COLO668 (cell line): Measurements from ENCODE around the gene TMEM120B.
"Not testable (repeated sequence)": the region's sequence is repeated elsewhere in the genome, so short reads cannot be mapped to it uniquely, and the experiment has no call there.

Experiments
- DNase-seq: peaks from one replicate; lab custom pipeline; 2025; ENCODE audit not compliant: unreplicated experiment; lab: John Stamatoyannopoulos, UW

TMEM120B gene

DNA sequence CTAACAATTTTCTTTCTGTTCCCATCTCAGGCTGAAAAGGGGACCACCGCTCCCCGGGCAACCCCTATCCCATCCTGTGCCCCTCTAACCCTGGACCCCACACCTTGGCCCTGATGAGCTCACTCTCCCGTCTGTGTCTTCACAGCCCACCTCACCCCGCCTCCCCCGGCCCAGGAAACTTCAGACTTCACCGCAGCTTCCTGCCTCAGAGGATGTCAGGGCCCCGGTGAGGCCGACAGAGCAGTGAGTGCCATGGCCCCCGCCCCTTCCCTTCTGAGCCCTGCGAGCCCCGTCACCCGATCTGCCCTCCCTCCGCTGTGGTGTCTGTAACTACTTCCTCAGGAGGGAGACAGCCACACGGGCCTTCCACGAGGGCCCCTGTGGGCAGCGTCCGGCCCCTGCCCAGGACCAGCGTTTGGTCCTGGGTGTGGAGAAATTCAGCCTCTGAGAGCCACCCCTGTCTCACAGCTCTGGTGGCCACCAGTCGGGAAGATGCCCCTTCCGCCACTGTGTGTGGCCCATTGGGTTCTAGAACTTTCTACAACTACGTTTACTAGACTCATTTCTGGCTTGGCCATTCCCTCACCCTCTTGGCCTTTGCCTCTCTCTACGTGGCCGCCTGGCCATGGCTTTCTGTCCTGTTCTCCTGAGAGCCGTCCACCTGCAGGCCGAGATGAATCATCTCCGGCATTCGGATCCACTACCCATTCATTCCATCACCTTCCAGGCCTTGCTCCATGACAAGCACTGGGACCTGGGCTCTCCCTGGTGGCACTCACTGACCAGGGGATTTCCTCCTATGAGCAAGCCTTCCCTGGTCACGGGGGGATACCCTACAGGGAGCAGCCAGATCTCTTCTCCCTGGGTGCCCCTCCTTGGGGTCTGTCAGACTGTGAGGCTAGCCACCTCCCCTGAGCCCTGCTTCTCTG lies 77.5 kb downstream of the TMEM120B start:
- no peak for DNase-seq

DNA sequence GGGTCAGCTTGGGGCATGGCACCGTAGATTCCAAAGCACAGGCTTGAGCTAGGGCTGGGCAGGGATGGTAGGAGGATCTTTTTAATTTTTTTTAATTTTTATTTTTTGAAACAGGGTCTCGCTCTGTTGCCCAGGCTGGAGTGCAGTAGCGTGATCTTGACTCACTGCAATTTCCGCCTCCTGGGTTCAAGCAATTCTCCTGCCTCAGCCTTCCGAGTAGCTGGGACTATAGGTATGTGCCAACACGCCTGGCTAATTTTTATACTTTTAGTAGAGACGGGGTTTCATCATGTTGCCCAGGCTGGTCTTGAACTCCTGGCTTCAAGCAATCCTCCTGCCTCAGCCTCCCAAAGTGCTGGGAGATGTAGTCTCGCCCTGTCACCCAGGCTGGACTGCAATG lies 78.2 kb downstream of the TMEM120B start:
- not testable (repeated sequence) for DNase-seq

DNA sequence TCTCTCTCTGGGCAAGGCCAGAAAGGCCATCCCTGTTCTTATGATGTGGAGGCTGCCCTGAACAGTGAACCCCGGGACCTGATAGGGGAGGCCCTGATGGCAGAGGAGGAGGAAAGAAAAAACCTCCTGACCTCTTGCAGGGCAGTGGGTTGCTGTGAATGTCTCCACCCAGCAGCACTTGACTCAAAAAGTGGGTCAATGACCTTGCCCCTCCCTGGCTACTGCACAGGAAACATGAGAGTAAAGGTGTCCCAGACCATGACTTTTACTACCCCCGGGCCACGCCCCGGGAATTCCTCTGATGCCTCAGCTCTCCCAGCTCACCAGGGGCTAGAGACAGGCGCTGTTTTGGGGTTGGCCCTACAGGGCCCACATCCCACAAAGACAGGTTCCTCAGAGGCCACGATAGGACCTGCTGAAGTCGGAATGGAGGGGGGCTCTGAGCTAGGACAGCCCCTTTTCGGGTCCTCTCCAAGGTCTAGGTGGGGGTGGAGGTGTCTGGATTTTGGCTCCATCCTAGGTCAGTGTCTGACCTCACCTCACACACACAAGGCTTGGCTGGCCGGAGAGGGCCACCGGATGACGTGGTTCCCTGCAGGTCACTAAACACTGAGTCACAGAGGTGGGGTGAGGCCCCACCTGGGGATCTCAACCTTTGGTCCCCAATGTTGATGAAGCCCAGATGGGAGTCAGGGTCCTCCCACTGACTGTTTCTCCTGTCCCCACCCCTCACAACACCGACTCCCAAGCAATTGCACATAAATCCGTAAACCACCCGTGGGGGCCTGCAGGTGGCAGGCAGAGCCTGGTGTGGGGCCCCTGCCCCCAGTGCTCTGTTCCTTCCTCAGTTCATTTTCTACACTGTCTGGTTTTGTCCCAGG lies 79.4 kb downstream of the TMEM120B start:
- no peak for DNase-seq

DNA sequence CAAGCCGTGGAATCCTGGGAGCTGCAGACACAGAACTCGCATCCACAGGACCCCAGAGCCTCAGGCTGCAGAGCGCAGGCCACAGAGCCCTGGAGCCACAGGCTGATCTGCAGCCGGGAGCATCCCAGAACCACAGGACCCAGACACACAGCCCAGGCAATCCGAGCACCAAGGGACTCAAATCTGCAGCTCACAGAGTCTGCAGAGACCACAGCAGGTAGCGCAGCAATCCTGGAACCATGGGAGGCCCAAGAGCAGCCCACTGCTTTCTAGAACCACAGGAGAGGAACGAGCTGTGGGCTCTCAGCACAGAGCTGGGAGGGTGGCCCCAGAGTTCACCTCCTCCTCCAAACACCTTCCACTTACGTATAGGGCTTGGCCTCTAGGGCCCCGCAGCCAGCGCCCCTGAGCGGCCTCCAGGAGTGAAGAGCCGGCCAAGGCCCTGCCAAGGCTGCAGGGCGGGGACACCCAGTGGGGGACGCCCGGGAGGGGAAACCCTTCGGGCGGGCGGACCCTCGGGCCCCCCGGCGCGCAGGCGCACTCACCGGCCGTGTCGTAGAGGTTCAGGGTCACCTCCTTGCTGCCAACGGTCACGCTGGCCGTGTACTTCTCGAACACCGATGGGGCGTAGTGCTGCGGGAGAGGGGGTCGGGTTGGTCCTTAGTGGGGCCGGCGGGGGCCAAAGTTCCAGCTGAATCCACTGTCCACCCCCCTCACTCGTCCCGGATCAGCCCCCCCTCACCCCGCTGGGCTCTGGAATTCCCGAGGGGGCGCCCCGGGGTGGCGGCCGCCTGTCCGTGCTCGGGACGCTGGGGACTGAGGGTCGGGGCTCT lies 80.3 kb downstream of the TMEM120B start:
- no peak for DNase-seq

DNA sequence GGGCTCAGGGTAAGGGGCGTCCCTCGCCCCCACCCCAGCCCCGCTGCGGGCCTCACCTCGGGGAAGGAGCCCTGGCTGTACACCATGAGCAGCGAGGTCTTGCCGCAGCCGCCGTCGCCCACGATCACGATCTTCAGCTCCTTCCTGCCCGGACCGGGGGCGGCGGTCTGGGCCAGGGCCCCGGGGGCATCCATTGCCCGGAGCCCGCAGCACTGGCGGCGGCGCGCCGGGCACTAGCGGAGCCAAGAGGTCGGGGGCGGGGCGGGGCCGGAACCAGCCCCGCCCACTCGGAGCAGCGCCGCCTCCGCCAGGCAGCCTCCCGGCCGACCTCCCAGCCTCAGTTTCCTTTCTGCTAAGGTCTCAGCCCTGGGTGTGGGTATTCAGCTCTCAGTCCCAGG lies 80.9 kb downstream of the TMEM120B start, which contains the start of gene RHOF:
TSS of gene RHOF (minus strand) at position 249 of the 398 bp plus-strand sequence. CDS start at position 194, 55 bp downstream.
- no peak for DNase-seq

DNA sequence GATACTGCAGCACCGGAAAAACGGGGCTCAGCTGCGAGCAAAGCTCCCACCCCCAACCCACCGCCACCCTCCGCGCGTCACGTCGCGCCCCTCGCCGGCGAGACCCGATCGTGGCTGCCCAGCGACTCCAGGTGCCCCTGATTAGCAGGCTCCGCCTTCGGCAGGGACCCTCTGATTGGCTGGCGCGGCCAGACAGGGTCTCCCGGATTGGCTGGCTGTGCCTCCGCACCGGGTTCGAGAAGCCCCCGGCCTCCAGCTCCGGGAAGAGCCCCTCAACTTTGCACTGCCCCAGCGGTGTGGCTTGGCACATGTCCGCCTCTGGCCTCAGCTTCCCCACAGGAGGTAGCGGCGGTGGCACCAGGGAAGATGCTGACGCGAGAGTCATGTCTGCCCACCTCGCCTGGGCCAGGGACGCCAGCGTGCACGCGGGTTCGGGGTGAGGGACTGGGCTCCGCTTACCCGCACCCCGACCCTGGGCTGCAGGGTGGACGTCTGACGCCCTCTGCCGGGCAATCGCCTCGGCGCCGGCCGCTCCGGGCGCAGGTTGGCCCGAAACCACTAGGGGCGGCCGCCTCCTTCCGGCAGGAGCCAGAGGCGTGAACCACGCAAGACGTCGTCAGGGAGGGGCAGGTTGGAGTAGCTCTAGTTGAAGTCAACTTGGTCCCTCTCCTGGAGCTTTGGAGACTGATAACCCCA lies 81.4 kb downstream of the TMEM120B start:
- DNase-seq = peak; percentile 92

DNA sequence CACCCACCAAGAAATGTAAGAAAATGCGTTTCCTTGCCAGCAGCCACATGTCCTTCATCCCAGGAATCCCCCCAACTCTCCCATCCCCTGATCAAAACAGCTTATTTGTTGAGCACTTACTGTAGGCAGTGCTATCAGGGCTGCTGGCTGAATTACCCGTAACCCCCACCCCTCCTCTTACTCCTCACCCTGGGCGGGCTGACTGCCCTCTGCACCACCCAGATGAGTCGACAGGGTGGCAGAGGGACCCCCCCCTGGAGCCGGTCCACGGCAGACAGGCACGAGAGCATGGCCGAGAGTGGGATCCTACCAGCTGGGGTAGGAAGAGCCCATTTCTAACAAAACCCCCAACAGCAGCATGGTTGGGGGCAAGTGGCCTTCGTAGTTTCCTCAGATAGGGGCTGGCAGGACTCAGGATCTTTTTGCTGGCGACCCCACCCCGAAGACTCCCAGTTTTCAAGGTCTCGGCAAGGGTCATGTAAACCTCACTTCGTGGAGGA lies 82.0 kb downstream of the TMEM120B start:
- peak; percentile 61 for DNase-seq

DNA sequence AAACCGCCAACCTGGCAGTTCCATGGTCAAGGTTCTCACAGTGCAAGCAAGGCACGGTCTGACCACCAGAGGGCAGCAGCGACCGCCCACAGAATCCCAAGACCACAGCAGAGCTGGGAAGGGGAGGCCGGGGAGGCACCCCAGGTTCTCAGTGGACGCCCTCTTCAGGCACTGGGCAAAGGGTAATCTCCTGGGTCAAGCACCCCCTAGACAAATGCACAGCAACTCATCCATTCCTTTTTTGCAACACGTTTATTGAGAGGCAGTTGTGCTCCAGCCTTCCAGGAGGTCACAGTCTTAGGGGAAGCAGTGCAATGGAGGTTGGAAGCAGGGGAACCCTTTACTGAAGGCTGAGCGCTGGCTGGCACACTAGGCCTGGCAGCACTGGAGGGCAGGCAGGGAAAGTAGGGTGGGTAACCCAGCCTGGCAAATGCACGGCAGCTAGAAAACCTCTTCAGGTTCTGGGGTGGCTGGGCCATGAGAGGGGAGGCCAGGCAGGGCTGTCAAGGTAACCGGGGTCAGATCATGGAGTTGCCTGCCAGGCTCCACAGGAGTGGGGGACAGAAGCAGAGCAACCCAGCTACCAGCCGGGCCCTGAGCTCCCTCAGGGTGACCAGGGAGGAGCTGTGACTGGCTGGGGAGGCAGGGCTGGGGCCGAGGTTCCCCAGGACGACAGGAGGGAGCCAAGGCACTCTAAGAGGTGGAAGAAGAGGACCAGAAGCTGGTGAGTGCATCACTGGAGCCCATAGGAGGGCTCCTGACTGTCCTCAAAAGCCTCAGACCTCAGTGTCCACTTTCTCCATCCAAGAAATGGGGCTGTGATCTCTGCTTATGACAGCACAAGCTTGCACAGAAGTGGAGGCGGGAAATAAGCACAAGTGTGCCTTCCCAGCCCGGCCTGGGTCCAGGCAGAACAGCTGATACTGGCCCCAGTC lies 82.7 kb downstream of the TMEM120B start:
- peak; percentile 87 for DNase-seq

DNA sequence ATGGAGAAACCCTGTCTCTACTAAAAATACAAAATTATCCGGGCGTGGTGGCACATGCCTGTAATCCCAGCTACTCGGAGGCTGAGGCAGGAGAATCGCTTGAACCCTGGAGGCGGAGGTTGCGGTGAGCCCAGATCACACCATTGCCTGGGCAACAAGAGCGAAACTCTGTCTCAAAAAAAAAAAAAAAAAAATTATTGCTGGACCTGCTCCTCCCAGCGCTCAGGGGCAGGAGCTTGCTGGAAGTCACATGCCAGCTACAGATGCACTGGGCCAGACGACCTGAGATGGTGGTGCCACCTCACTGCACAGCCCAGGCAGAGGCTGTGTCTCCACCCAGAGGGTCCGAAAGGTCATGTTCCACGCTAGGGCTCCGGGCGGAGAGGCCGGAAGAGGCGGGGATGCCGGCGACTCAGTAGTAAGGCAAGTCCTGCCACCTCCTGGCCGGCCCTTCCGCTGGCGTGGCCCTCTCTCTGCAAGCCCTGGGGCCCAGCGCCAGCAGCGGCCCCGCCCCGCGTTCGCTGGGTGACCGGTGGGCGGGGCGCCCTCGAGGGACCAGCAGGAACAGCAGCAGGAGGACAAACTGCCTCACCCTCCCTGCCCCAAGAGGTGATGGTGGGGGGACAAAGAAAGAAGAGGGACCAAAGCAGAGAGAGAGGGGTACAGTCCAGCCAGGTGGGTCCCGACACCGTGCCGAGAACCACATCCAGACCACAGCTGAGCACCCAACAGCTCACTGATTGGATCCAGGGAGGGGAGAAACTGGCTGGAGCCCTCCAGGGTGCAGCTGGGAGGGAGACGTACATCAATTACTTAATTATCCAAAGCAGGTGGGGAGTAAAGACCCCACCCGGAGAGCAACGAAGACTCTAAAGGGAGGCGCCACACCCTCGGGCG lies 84.6 kb downstream of the TMEM120B start:
- DNase-seq = peak; percentile 96

DNA sequence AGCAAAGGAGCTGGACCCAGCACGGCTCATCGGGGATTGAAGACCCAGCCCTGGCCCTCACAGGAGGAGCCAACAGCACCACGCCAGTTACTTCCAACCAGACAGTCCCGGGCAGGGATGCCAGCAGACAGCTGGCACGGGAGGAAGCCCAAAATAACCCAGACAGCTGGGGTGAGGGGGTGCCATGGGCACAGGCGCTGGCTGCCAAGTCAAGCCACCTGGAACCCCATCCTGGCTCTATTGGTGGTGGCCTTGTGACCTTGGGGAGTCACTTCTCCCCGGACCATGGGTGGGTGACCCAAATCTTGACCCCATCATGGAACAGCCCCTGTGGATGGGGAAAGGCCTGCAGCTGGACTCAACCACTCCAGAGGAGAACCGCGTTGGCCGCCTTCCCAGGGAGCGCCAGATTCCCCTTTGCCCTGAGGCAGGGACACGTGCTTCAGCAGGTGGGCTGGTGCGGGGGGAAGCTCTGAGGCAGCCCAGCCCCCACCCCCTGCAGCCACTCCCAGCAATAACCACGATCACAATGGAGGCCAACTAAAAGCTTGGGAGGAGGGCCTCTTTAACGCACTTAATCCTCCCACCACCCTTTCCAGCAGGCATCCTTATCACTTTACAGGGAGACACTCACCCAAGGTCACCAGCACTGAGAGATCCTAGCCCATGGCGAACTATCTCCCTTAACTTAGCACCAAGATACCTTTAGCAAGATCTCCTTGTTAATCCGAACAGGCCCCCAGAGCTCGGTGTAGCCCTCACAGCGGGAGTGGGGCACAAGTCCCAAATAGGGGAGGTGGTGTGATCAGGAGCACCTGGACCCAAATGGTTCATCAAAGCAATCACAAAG lies 85.6 kb downstream of the TMEM120B start:
- peak; percentile 95 for DNase-seq

DNA sequence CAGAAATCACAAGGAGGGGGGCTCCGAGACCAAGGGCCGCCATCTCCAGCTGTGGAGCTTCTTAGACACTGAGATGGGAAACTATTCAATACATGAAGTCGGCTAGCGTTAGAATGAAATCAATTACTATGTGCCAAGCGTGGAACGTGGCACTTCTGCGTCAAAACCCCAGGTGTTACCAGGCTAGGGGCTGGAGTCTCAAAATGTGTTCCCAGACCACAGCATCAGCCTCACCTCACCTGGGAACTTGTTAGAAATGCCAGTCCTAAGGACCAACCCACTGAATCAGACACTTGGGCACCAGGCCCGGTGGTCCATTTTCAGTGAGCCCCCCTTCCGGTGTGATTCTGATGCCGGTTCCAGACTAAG lies 86.2 kb downstream of the TMEM120B start:
- peak; percentile 41 for DNase-seq

DNA sequence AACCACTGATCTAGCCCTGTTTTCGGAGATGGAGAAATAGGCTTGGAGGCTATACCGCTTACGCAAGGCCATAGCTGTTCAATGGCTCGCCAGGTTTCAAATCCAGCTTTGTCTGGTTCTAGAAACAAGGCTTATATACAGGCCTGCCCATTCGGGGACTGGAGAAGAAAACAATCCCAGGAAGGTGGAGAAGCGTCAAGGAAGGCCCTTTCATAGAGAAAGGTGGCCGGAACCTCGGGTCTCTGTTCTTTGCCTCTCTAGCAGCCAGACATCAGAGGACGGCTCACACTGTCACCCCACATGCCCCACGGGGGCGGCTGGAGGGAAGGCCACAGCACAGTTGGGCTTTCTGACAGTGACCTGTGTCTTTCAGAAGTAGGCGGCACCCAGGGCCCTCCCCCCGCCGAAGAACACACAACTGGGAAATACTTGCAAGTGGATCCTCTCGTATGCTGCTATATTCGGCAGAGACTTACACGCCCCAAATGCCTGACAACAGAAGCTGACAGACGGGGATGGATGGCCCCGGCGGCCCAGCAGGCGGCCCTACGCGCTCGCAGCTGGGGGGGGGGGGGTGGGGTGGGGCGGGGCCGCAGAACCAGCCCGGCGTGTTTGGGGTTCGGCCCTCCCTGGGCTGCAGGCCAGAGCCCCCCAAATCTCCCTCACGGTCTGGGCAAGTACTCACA lies 86.7 kb downstream of the TMEM120B start:
- DNase-seq = peak; percentile 85

DNA sequence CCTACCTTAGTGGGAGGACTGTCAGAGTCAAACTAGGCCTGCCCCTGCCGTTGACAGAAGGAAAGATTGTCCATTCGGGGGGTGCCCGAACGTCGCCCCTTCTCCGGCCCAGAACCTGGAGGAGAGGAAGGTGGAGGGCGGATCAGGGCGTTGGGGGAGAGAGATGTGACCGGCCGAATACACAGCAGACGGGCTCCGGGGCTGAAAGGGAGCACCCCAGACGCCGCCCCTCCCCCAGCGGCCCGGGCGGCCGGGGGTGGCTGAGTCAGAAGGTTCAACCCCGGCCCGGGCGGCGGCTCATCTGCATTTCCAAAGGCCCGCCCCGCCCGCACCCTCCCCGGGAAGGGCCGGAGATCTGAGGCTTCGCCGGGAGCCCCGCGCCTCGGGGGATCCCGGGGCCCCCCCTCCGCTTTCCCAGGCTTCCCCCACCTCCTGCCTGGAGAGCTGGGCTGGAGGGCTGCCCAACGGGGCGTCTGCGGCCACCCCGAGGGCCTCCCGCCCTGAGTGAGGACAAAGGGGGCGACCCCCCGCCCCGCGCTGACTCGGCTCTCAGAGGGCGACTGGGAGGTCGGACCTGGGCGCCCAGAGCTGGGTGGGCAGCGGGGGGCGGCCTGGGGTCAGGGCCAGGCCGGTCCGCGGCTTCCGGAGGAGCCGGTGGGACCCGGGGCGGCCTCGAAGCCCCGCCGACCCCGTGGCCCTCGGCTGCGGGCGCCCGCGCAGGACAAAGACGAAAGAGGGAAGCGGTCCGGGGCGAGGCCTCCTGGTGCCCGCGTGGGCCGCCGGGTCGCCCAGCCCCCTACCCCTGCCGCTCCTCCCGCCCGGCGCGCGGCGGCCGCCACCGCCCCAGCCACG lies 87.5 kb downstream of the TMEM120B start:
- peak; percentile 96 for DNase-seq

DNA sequence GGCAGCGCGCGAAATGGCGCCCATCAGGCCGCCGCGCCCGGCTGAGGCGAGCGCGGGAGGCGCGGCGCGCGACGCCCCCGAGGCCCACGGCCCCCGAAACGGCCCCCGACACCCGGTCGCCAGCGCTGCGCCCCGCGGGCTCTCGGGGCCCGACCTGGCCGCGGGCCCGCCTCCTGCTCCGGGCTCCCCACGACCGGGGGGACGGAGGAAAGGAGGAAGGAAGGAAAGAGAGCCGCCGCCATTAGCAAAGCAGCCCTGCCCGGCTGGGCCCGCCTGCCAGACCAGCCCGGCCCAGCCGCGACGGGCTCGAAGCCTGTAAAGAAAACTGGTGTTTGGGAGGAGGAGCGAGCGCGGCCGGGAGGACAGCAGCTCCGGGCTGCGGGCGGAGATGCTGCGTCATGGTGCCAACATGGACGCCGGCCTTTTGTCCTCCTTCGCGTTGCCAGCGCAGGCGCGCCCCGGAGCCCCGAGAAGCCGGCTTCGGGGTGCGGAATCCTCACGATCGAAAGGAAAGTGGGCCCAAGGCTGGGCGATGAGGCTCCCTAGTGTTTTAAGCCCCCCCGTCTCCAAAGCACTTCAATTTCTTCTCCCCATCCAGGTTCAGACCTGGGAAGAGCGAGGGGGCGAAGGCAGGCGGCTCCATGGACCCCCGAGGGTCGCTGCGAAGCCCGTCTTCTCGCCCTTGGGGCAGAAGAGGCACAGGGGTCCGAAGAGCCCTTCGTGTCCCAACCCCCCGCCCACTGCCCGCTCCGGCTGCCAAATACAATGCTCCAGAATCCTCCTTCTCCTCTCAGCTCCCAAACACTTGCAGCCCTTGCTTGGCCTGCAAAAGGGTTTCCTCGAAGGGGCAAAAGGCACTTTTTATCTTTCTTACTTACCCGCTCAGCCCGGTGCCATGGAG lies 88.4 kb downstream of the TMEM120B start:
- DNase-seq = peak; percentile 80
